G401 (cell line): ENCODE measurements around the gene TMEM167A. TPM values are rescaled to one million over a fixed set of nuclear protein-coding genes. Genes with fewer than 3 reads are reported as not detected.

Experiments used
- total RNA-seq: library from RNA; depleted of rRNA; stranded (reverse); fragments of >200 nt; shearing (Covaris generic); gene quantifications from 2 replicates; pipeline ENCODE4 v1.2.3, GENCODE V29; 2014; rRNA removed

TMEM167A gene
- total RNA-seq, 1 experiment from 2014 or later: 103 TPM

Other genes starting within 250 kb of the TMEM167A start
- gene XRCC4, start 153 bp upstream of the TMEM167A start, total RNA-seq: 6.9 and 17.4 TPM in 2 replicates